Measurements from ENCODE around the gene CRLF3. TPM values are rescaled to one million over a fixed set of nuclear protein-coding genes. Genes with fewer than 3 reads are reported as not detected.
"Not testable (repeated sequence)": the region's sequence is repeated elsewhere in the genome, so short reads cannot be mapped to it uniquely, and the experiment has no call there.

CRLF3 gene
- total RNA-seq, 4 donors from 2014 or later = 1.0 to 23.4 (median 8.7) TPM

- intact Hi-C loops (cut with DNase I; ENCODE audit: low total_unique reads) = no loop called here
- no peaks in the 10 kb centered on the region for H3K36me3 ChIP-seq
These were observed 35.6 kb downstream of the CRLF3 start for GRCh38 chr17:30788918-30789317.

GRCh38 chr17:30782206-30782605, 42.3 kb downstream of the CRLF3 start:
- Histone ChIP-seq H3K9me3 (no peaks in the 10 kb centered on the region), H3K36me3 (no peaks in the 10 kb centered on the region), H3K4me3 (no peak overlapping the region), H3K4me1 (no peaks in the 10 kb centered on the region), H3K27me3 (no peaks in the 10 kb centered on the region), H3K27ac (no peak overlapping the region)
- intact Hi-C loops (cut with DNase I; ENCODE audit: low total_unique reads) = no loop called here
- DNase-seq = no peak
- TF ChIP-seq POLR2A (IDR thresholded peaks at IDR 0.05) (no peak), CTCF (IDR thresholded peaks at IDR 0.05) (no peak)

More at GRCh38 chr17:30788918-30789317, 35.6 kb downstream of the CRLF3 start:
- Histone ChIP-seq H3K27me3 (no peaks in the 10 kb centered on the region), H3K4me1 (no peaks in the 10 kb centered on the region), H3K27ac (no peak overlapping the region), H3K4me3 (no peak overlapping the region), H3K9me3 (no peaks in the 10 kb centered on the region)
- DNase-seq = no peak
- TF ChIP-seq CTCF (IDR thresholded peaks at IDR 0.05) = no peak

GRCh38 chr17:30780343-30780742, 44.1 kb downstream of the CRLF3 start:
- no peak overlapping the region for H3K4me3 ChIP-seq
- no peak for DNase-seq
- H3K9me3 ChIP-seq = no peaks in the 10 kb centered on the region
- no peak overlapping the region for H3K27ac ChIP-seq
- TF ChIP-seq CTCF (IDR thresholded peaks at IDR 0.05) = no peak
- TF ChIP-seq POLR2A (IDR thresholded peaks at IDR 0.05) = no peak
- intact Hi-C loops (cut with DNase I; ENCODE audit: low total_unique reads) = no loop called here
- H3K27me3 ChIP-seq = no peaks in the 10 kb centered on the region
- H3K4me1 ChIP-seq = no peaks in the 10 kb centered on the region
- no peaks in the 10 kb centered on the region for H3K36me3 ChIP-seq

GRCh38 chr17:30768771-30769170, 55.7 kb downstream of the CRLF3 start:
- H3K4me3 ChIP-seq; DNase-seq; H3K36me3 ChIP-seq; H3K27me3 ChIP-seq; H3K9me3 ChIP-seq; intact Hi-C loops (cut with DNase I; ENCODE audit: low total_unique reads); H3K4me1 ChIP-seq; H3K27ac ChIP-seq: not testable (repeated sequence)

- H3K4me1 ChIP-seq; DNase-seq; intact Hi-C loops (cut with DNase I; ENCODE audit: low total_unique reads); H3K36me3 ChIP-seq; H3K27ac ChIP-seq; H3K27me3 ChIP-seq; H3K4me3 ChIP-seq; H3K9me3 ChIP-seq: not testable (repeated sequence)
These were observed 56.7 kb downstream of the CRLF3 start for GRCh38 chr17:30767641-30768404.

GRCh38 chr17:30761060-30761459, 63.4 kb downstream of the CRLF3 start:
- H3K27ac ChIP-seq = no peak overlapping the region
- no peaks in the 10 kb centered on the region for H3K36me3 ChIP-seq
- no peak overlapping the region for H3K4me3 ChIP-seq
- no peaks in the 10 kb centered on the region for H3K9me3 ChIP-seq
- no peaks in the 10 kb centered on the region for H3K4me1 ChIP-seq
- no peak for TF ChIP-seq POLR2A (IDR thresholded peaks at IDR 0.05)
- TF ChIP-seq CTCF (IDR thresholded peaks at IDR 0.05) = no peak
- H3K27me3 ChIP-seq = no peaks in the 10 kb centered on the region
- DNase-seq = no peak
- intact Hi-C loops (cut with DNase I; ENCODE audit: low total_unique reads) = no loop called here

GRCh38 chr17:30753291-30753690, 71.2 kb downstream of the CRLF3 start:
- H3K27ac ChIP-seq; H3K4me3 ChIP-seq; DNase-seq; H3K4me1 ChIP-seq; H3K27me3 ChIP-seq; H3K36me3 ChIP-seq; intact Hi-C loops (cut with DNase I; ENCODE audit: low total_unique reads); H3K9me3 ChIP-seq: not testable (repeated sequence)

GRCh38 chr17:30750982-30751381, 73.5 kb downstream of the CRLF3 start:
- H3K9me3 ChIP-seq; H3K4me3 ChIP-seq; H3K36me3 ChIP-seq; H3K27ac ChIP-seq; intact Hi-C loops (cut with DNase I; ENCODE audit: low total_unique reads); H3K27me3 ChIP-seq; H3K4me1 ChIP-seq; DNase-seq: not testable (repeated sequence)

GRCh38 chr17:30747621-30748020, 76.9 kb downstream of the CRLF3 start:
- H3K9me3 ChIP-seq; H3K4me3 ChIP-seq; intact Hi-C loops (cut with DNase I; ENCODE audit: low total_unique reads); H3K4me1 ChIP-seq; H3K27ac ChIP-seq; DNase-seq; H3K27me3 ChIP-seq; H3K36me3 ChIP-seq: not testable (repeated sequence)
